HepG2 (cell line): Measurements from ENCODE around the gene ARHGEF1. TPM values are rescaled to one million over a fixed set of nuclear protein-coding genes. Genes with fewer than 3 reads are reported as not detected.

Source experiments
- ATAC-seq: fragments of 200-7000 bp; cut with Tn5 transposase; 3 replicates; pipeline ENCODE4 v1.9.1; 2020; ENCODE audit warnings: mild to moderate bottlenecking, moderate library complexity
- BruUV-seq: library from RNA; stranded (reverse); fragments of 400-500 nt; replicated peaks from 2 replicates; lab custom pipeline; 2021; lab: Mats Ljungman, UMichigan
- CTCF ChIA-PET: fragments of 300-600 bp; formaldehyde crosslinking; extraction: SDS; loops from one replicate; lab custom pipeline; 2021; ENCODE audit warnings: low total read pairs, inconsistent platforms, low intra/inter-chr PET ratio; lab: Yijun Ruan, JAX
- POLR2A ChIA-PET: fragments of 350-600 bp; sonication (Branson Sonifier 250); formaldehyde crosslinking; loops from one replicate; lab custom pipeline; 2020; ENCODE audit warnings: antibody characterized with exemption, inconsistent platforms; lab: Yijun Ruan, JAX
- DNase-seq: peaks from one replicate; pipeline ENCODE4 v3.0.0-alpha.2; 2015; ENCODE audit warnings: low spot score
- FAIRE-seq: peaks from 3 replicates; lab custom pipeline; 2011; peaks lifted over from hg19 to GRCh38; lab: Jason Lieb, UNC
- H2AFZ ChIP-seq: one replicate; pipeline ENCODE4 v1.6.1; 2011; ENCODE audit warnings: low read length, inconsistent platforms
- H3K27ac ChIP-seq: fragments of 300-600 bp; 3 replicates; pipeline ENCODE4 v1.8.0; 2011; ENCODE audit warnings: mixed run types, mild to moderate bottlenecking, mixed read lengths, low read length, inconsistent platforms; ENCODE audit not compliant: insufficient read depth; ENCODE audit errors: extremely low read length
- H3K27me3 ChIP-seq, 2 experiments: fragments of 200-600 bp in 1 of 2; 2 replicates in 1 of 2; 3 replicates in 1 of 2; pipeline versions ENCODE4 v1.6.0 to v1.8.0; 2011; ENCODE audit warnings: low read length in 2 of 2, mild to moderate bottlenecking in 2 of 2, moderate library complexity in 2 of 2, inconsistent platforms in 1 of 2; ENCODE audit not compliant: insufficient read depth in 2 of 2, control insufficient read depth in 1 of 2
- H3K36me3 ChIP-seq, 2 experiments: fragments of 200-600 bp in 1 of 2; replicated peaks in 1 of 2; 2 replicates in 1 of 2; 3 replicates in 1 of 2; pipeline versions ENCODE4 v1.5.1 to v1.8.0; 2011; ENCODE audit warnings: low read length in 2 of 2, inconsistent platforms in 1 of 2; ENCODE audit not compliant: insufficient read depth in 2 of 2, control insufficient read depth in 1 of 2
- H3K4me1 ChIP-seq: 2 replicates; pipeline ENCODE4 v1.5.1; 2012; ENCODE audit warnings: low read length, inconsistent platforms; ENCODE audit not compliant: insufficient read depth
- H3K4me2 ChIP-seq: 2 replicates; pipeline ENCODE4 v1.6.0; 2011; ENCODE audit warnings: low read depth, low read length, inconsistent platforms
- H3K4me3 ChIP-seq, 3 experiments: fragments of 200-600 bp in 1 of 3; sonication (generic), shearing (Covaris generic) in 1 of 3; replicated peaks in 1 of 3; 2 replicates each; pipeline ENCODE4 v1.5.1; 2011 to 2016; ENCODE audit warnings: low read length in 3 of 3, inconsistent platforms in 2 of 3, low read depth in 2 of 3, mild to moderate bottlenecking in 2 of 3, control low read depth in 1 of 3, mixed read lengths in 1 of 3; ENCODE audit not compliant: insufficient read depth in 1 of 3
- H3K79me2 ChIP-seq: one replicate; pipeline ENCODE4 v1.6.1; 2011; ENCODE audit warnings: low read length, inconsistent platforms; ENCODE audit not compliant: insufficient read depth
- H3K9ac ChIP-seq: 2 replicates; pipeline ENCODE4 v1.6.0; 2011; ENCODE audit warnings: mild to moderate bottlenecking, low read depth, low read length, inconsistent platforms; ENCODE audit not compliant: insufficient read depth
- H3K9me3 ChIP-seq: 2 replicates; pipeline ENCODE4 v1.5.1; 2012; ENCODE audit warnings: mild to moderate bottlenecking, low read length
- H4K20me1 ChIP-seq: 2 replicates; pipeline ENCODE4 v1.6.0; 2011; ENCODE audit warnings: inconsistent platforms, mild to moderate bottlenecking, low read length, moderate library complexity; ENCODE audit not compliant: insufficient read depth
- CBFB ChIP-seq: sonication (generic); formaldehyde crosslinking; IDR thresholded peaks from 2 replicates; pipeline ENCODE4 v1.4.0; 2020; ENCODE audit warnings: missing genetic modification reagents
- FOXK1 ChIP-seq: sonication (generic); formaldehyde crosslinking; IDR thresholded peaks from 2 replicates; pipeline ENCODE4 v1.4.0; 2020; ENCODE audit warnings: low read depth, missing genetic modification reagents, borderline replicate concordance
- GFI1 ChIP-seq: sonication (generic); formaldehyde crosslinking; IDR thresholded peaks from 2 replicates; pipeline ENCODE4 v1.5.0; 2020; ENCODE audit warnings: missing genetic modification reagents, mild to moderate bottlenecking, borderline replicate concordance
- GLI4 ChIP-seq: sonication (generic); formaldehyde crosslinking; IDR thresholded peaks from 2 replicates; pipeline ENCODE4 v1.5.1; 2020; ENCODE audit warnings: missing genetic modification reagents, mild to moderate bottlenecking, moderate library complexity, borderline replicate concordance
- KAT2B ChIP-seq: fragments of 150-350 bp; IDR thresholded peaks from 2 replicates; pipeline ENCODE4 v1.6.1; 2014; ENCODE audit warnings: low read depth, low read length, borderline replicate concordance
- MEF2D ChIP-seq: sonication (generic); formaldehyde crosslinking; IDR thresholded peaks from 2 replicates; pipeline ENCODE4 v1.5.1; 2020; ENCODE audit warnings: mild to moderate bottlenecking, missing genetic modification reagents
- SP140L ChIP-seq: sonication (generic); formaldehyde crosslinking; IDR thresholded peaks from 2 replicates; pipeline ENCODE4 v1.4.0; 2020; ENCODE audit warnings: missing genetic modification reagents, borderline replicate concordance
- TEAD2 ChIP-seq: sonication (generic); formaldehyde crosslinking; IDR thresholded peaks from 2 replicates; pipeline ENCODE4 v1.9.0; 2021; ENCODE audit warnings: missing genetic modification reagents
- ZIK1 ChIP-seq: sonication (generic); formaldehyde crosslinking; IDR thresholded peaks from 2 replicates; pipeline ENCODE4 v1.5.0; 2020; ENCODE audit warnings: mild to moderate bottlenecking, low read depth, missing genetic modification reagents, borderline replicate concordance
- ZNF235 ChIP-seq: sonication (generic); formaldehyde crosslinking; IDR thresholded peaks from 2 replicates; pipeline ENCODE4 v1.8.1; 2023; ENCODE audit warnings: mild to moderate bottlenecking, missing genetic modification reagents, borderline replicate concordance
- ZNF343 ChIP-seq: sonication (generic); formaldehyde crosslinking; IDR thresholded peaks from 2 replicates; pipeline ENCODE4 v1.4.0; 2020; ENCODE audit warnings: mild to moderate bottlenecking, missing genetic modification reagents
- ZNF460 ChIP-seq: sonication (generic); formaldehyde crosslinking; IDR thresholded peaks from 2 replicates; pipeline ENCODE4 v1.5.1; 2020; ENCODE audit warnings: missing genetic modification reagents, mild to moderate bottlenecking, borderline replicate concordance
- ZNF569 ChIP-seq: sonication (generic); formaldehyde crosslinking; IDR thresholded peaks from 2 replicates; pipeline ENCODE4 v1.5.0; 2020; ENCODE audit warnings: mild to moderate bottlenecking, missing genetic modification reagents, moderate library complexity, borderline replicate concordance
- ZNF749 ChIP-seq: sonication (generic); formaldehyde crosslinking; IDR thresholded peaks from 2 replicates; pipeline ENCODE4 v1.8.0; 2022; ENCODE audit warnings: mild to moderate bottlenecking, missing genetic modification reagents, moderate library complexity, borderline replicate concordance
- ZNF775 ChIP-seq: sonication (generic); formaldehyde crosslinking; IDR thresholded peaks from 2 replicates; pipeline ENCODE4 v1.4.0; 2020; ENCODE audit warnings: missing genetic modification reagents, mild to moderate bottlenecking, moderate library complexity, borderline replicate concordance
- ZSCAN9 ChIP-seq: IDR thresholded peaks from 2 replicates; pipeline ENCODE4 v1.6.1; 2016; ENCODE audit warnings: borderline replicate concordance
- WGBS: methylation state at CpG from one replicate; pipeline ENCODE4 v1.1.6; 2017; ENCODE audit warnings: low lambda C conversion rate; 5-methylcytosine and 5-hydroxymethylcytosine counted together
- in situ Hi-C: cut with HindIII; loops from 2 replicates; pipeline ENCODE4 v1.10.0; 2017; ENCODE audit warnings: low pct_unique_long_range_greater_than_20kb; ENCODE audit not compliant: extremely low pct_ligation_motif_present
- intact Hi-C: fragments of 100-400 bp; cut with micrococcal nuclease; formaldehyde crosslinking; loops from one replicate; pipeline ENCODE4 v1.10.0; 2022; ENCODE audit not compliant: unreplicated experiment
- polyA plus RNA-seq, 8 experiments: library from polyadenylated mRNA; depleted of rRNA in 3 of 8; stranded (reverse) in 7 of 8; unstranded in 1 of 8; fragments of >200 nt; fragmentation: Illumina TruSeq in 4 of 8; extraction: Trizol in 4 of 8; gene quantifications; 2 replicates each; pipeline versions ENCODE4 v1.2.1 to v1.2.3, GENCODE V29; 2011 to 2016; ENCODE audit warnings: low read depth in 4 of 8, missing spikeins in 1 of 8, mixed read lengths in 1 of 8; ENCODE audit not compliant: insufficient read depth in 1 of 8
- total RNA-seq, 5 experiments: library from RNA; depleted of rRNA; stranded (reverse); fragments of >200 nt; fragmentation: Illumina TruSeq; extraction: Trizol; gene quantifications; 2 replicates each; pipeline ENCODE4 v1.2.3, GENCODE V29; 2016; ENCODE audit warnings: low read depth in 1 of 5
- TF ChIP-seq, protein P1 (sequence below): IDR thresholded peaks from 2 replicates; pipeline ENCODE4 v1.6.1; 2016
- TF ChIP-seq, protein P2 (sequence below): sonication (generic); formaldehyde crosslinking; IDR thresholded peaks from 2 replicates; pipeline ENCODE4 v1.8.1; 2023; ENCODE audit warnings: missing genetic modification reagents, mild to moderate bottlenecking, borderline replicate concordance

Gene ARHGEF1
- total and polyA plus RNA-seq, 2 of the 13 experiments (the other 11 are each of a cell fraction or from before 2014, with no cell fraction given): 33.7 to 34.7 TPM

GRCh38 chr19:41889896-41890295 lies 6.9 kb downstream of the ARHGEF1 start:
- no peak overlapping the region for H3K4me3 ChIP-seq
- TF ChIP-seq GLI4 (no peak), ZNF749 (CRISPR knock-in tag) (no peak), ZNF235 (no peak), ZIK1 (CRISPR knock-in tag) (no peak), FOXK1 (CRISPR knock-in tag) (no peak), KAT2B (no peak), SP140L (no peak), ZNF343 (no peak), ZNF775 (no peak), ZNF460 (no peak), GFI1 (CRISPR knock-in tag) (no peak), TEAD2 (CRISPR knock-in tag) (no peak), ZSCAN9 (CRISPR knock-in tag) (no peak), CBFB (CRISPR knock-in tag) (no peak), ZNF569 (no peak), MEF2D (CRISPR knock-in tag) (no peak)
- TF ChIP-seq, protein P1, sequence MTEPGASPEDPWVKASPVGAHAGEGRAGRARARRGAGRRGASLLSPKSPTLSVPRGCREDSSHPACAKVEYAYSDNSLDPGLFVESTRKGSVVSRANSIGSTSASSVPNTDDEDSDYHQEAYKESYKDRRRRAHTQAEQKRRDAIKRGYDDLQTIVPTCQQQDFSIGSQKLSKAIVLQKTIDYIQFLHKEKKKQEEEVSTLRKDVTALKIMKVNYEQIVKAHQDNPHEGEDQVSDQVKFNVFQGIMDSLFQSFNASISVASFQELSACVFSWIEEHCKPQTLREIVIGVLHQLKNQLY: no peak
- TF ChIP-seq, protein P2, sequence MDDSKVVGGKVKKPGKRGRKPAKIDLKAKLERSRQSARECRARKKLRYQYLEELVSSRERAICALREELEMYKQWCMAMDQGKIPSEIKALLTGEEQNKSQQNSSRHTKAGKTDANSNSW (CRISPR knock-in tag): no peak
- no peak for DNase-seq
- H3K4me1 ChIP-seq: peaks cover 45% of the 10 kb centered on the region
- in situ Hi-C loops: loop anchor here (10.0 kb wide), 1 partner anchor 45 kb away; no protein-coding TSS in a partner anchor
- FAIRE-seq: no peak
- ChIA-PET CTCF (no interaction called here), POLR2A (no interaction called here)
- ATAC-seq: no peak
- H3K36me3 ChIP-seq: peaks cover 8 to 20% of the 10 kb centered on the region in 2 experiments; a peak in 4 of 5 replicates
- BruUV-seq: no TSS peak
- H3K9me3 ChIP-seq: no peaks in the 10 kb centered on the region
- no peak overlapping the region for H3K9ac ChIP-seq
- no peak overlapping the region for H2AFZ ChIP-seq
- 97% methylated on average over 7 of the region's 8 CpGs for WGBS
- intact Hi-C loops: no loop called here
- peaks cover 19% of the 10 kb centered on the region for H3K79me2 ChIP-seq
- no peak overlapping the region for H3K4me2 ChIP-seq
- H4K20me1 ChIP-seq: no peaks in the 10 kb centered on the region
- no peak overlapping the region for H3K27ac ChIP-seq
- H3K27me3 ChIP-seq: no peaks in the 10 kb centered on the region
